ENCODE results near the gene PABPN1L.

DNA sequence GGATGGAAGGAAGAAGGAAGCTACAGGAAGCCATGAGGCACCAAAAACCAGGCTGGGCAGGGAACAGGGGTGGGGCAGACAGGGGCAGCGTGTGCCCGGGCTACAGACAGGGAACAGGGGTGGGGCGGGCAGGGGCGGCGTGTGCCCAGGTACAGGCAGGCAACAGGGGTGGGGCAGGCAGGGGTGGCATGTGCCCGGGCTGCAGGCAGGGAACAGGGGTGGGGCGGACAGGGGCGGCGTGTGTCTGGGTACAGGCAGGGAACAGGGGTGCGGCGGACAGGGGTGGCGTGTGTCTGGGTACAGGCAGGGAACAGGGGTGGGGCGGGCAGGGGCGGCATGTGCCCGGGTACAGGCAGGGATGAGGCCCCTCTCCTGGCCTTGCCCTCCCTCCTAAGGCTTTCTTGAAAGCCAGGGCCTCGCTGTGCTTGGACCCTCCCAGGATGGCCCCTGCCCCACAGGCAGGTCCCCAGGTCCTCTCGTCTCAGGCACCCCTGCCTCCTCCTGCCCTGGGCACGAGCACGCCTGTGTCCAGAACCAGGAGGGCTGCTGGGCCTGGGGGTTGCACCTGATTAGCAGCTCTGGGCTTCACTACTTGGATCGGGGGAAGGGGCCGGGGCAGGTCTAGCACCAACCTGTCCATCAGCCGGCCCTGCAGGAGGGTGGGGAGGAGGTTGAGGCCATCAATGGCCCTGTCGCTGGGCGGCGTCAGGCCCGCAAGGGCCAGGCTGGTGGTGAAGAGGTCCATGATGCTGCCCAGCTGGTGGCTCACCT lies 40.2 kb downstream of the PABPN1L start:
- TF ChIP-seq, protein P1, sequence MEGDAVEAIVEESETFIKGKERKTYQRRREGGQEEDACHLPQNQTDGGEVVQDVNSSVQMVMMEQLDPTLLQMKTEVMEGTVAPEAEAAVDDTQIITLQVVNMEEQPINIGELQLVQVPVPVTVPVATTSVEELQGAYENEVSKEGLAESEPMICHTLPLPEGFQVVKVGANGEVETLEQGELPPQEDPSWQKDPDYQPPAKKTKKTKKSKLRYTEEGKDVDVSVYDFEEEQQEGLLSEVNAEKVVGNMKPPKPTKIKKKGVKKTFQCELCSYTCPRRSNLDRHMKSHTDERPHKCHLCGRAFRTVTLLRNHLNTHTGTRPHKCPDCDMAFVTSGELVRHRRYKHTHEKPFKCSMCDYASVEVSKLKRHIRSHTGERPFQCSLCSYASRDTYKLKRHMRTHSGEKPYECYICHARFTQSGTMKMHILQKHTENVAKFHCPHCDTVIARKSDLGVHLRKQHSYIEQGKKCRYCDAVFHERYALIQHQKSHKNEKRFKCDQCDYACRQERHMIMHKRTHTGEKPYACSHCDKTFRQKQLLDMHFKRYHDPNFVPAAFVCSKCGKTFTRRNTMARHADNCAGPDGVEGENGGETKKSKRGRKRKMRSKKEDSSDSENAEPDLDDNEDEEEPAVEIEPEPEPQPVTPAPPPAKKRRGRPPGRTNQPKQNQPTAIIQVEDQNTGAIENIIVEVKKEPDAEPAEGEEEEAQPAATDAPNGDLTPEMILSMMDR (IDR thresholded peaks at IDR 0.05; ENCODE audit: low read depth, low read length, poor library complexity, severe bottlenecking) = no peak
- TF ChIP-seq EZH2phosphoT487 (IDR thresholded peaks at IDR 0.05; ENCODE audit: borderline replicate concordance, low read length) = no peak

All from DOHH2 (cell line).